HEK293 (cell line): ENCODE measurements around the gene DNASE1L3.

Experiments used
- CTCF ChIA-PET: fragments of 350-600 bp; formaldehyde crosslinking; extraction: SDS; loops from one replicate; lab custom pipeline; 2021; ENCODE audit warnings: antibody characterized with exemption; lab: Yijun Ruan, JAX
- POLR2A ChIA-PET: fragments of 300-600 bp; formaldehyde crosslinking; extraction: SDS; loops from one replicate; lab custom pipeline; 2020; ENCODE audit warnings: antibody characterized with exemption, inconsistent platforms; lab: Yijun Ruan, JAX
- H3K27ac ChIP-seq: fragments of 200-500 bp; sonication (Bioruptor generic); 2 replicates; pipeline ENCODE4 v1.5.1; 2014; ENCODE audit warnings: low read depth, low read length, control low read depth, inconsistent platforms; ENCODE audit errors: extremely low read depth
- H3K36me3 ChIP-seq, 2 experiments: fragments of 200-500 bp in 1 of 2; sonication (Bioruptor generic) in 1 of 2; 1 replicate in 1 of 2; 2 replicates in 1 of 2; pipeline ENCODE4 v1.5.1; 2014 to 2017; ENCODE audit warnings: inconsistent platforms in 2 of 2, low read length in 2 of 2; ENCODE audit not compliant: control insufficient read depth in 2 of 2, insufficient read depth in 1 of 2
- H3K4me1 ChIP-seq: fragments of 200-500 bp; sonication (Bioruptor generic); 2 replicates; pipeline ENCODE4 v1.5.1; 2014; ENCODE audit warnings: mild to moderate bottlenecking, low read length, inconsistent platforms; ENCODE audit not compliant: control insufficient read depth, insufficient read depth
- H3K4me3 ChIP-seq: 2 replicates; pipeline ENCODE4 v1.5.1; 2011; ENCODE audit warnings: low read depth, mild to moderate bottlenecking, control low read depth, low read length, moderate library complexity
- H3K9me3 ChIP-seq: fragments of 200-500 bp; sonication (Bioruptor generic); 2 replicates; pipeline ENCODE4 v1.5.1; 2014; ENCODE audit warnings: low read depth, low read length, inconsistent platforms; ENCODE audit not compliant: control insufficient read depth, insufficient read depth
- GLIS2 ChIP-seq: fragments of 450-650 bp; formaldehyde crosslinking; IDR thresholded peaks from 2 replicates; pipeline ENCODE4 v1.5.1; 2016; ENCODE audit warnings: missing biosample characterization, missing genetic modification characterization
- HOXC10 ChIP-seq: sonication (generic); formaldehyde crosslinking; IDR thresholded peaks from 2 replicates; pipeline ENCODE4 v1.8.1; 2023; ENCODE audit warnings: mild to moderate bottlenecking, missing genetic modification reagents
- HOXD13 ChIP-seq: sonication (generic); formaldehyde crosslinking; IDR thresholded peaks from 2 replicates; pipeline ENCODE4 v1.8.0; 2022; ENCODE audit warnings: missing genetic modification reagents, borderline replicate concordance
- PBX3 ChIP-seq: sonication (generic); formaldehyde crosslinking; IDR thresholded peaks from 2 replicates; pipeline ENCODE4 v1.8.1; 2022; ENCODE audit warnings: mild to moderate bottlenecking, moderate library complexity, missing genetic modification reagents
- REST ChIP-seq: fragments of 450-650 bp; formaldehyde crosslinking; IDR thresholded peaks from 2 replicates; pipeline ENCODE4 v1.5.1; 2016; ENCODE audit warnings: missing biosample characterization, missing genetic modification characterization
- ZBTB17 ChIP-seq: fragments of 450-650 bp; formaldehyde crosslinking; IDR thresholded peaks from 2 replicates; pipeline ENCODE4 v1.5.1; 2016; ENCODE audit warnings: missing biosample characterization, missing genetic modification characterization
- ZBTB26 ChIP-seq: fragments of 450-650 bp; formaldehyde crosslinking; optimal IDR thresholded peaks from 2 replicates; pipeline ENCODE3; 2016; ENCODE audit warnings: missing biosample characterization, mild to moderate bottlenecking, missing genetic modification characterization
- ZBTB8A ChIP-seq: fragments of 450-650 bp; formaldehyde crosslinking; IDR thresholded peaks from 2 replicates; pipeline ENCODE4 v1.5.1; 2016; ENCODE audit warnings: missing biosample characterization, missing genetic modification characterization
- ZFP3 ChIP-seq: fragments of 450-650 bp; formaldehyde crosslinking; IDR thresholded peaks from 2 replicates; pipeline ENCODE4 v1.5.1; 2016; ENCODE audit warnings: low read depth, missing biosample characterization, missing genetic modification characterization
- ZNF132 ChIP-seq: fragments of 450-650 bp; formaldehyde crosslinking; IDR thresholded peaks from 2 replicates; pipeline ENCODE4 v1.5.1; 2017; ENCODE audit warnings: missing biosample characterization, missing genetic modification characterization, borderline replicate concordance
- ZNF274 ChIP-seq, 2 experiments: fragments of 200-500 bp in 1 of 2; fragments of 450-650 bp in 1 of 2; sonication (Bioruptor generic) in 1 of 2; formaldehyde crosslinking in 1 of 2; IDR thresholded peaks; 2 replicates each; pipeline versions ENCODE4 v1.5.1 to v1.6.1; 2014 to 2016; ENCODE audit warnings: borderline replicate concordance in 1 of 2, inconsistent platforms in 1 of 2, low read length in 1 of 2, missing biosample characterization in 1 of 2, missing genetic modification characterization in 1 of 2
- ZNF366 ChIP-seq: fragments of 450-650 bp; formaldehyde crosslinking; conservative IDR thresholded peaks from 2 replicates; pipeline ENCODE4 v1.5.1; 2016; ENCODE audit warnings: missing biosample characterization, missing genetic modification characterization
- ZNF394 ChIP-seq: fragments of 450-650 bp; formaldehyde crosslinking; IDR thresholded peaks from 2 replicates; pipeline ENCODE4 v1.5.1; 2016; ENCODE audit warnings: missing biosample characterization, missing genetic modification characterization, mild to moderate bottlenecking, moderate library complexity, borderline replicate concordance
- ZNF423 ChIP-seq: fragments of 450-650 bp; formaldehyde crosslinking; IDR thresholded peaks from 2 replicates; pipeline ENCODE4 v1.5.1; 2016; ENCODE audit warnings: missing biosample characterization, missing genetic modification characterization
- TF ChIP-seq, protein P1 (sequence below): fragments of 450-650 bp; formaldehyde crosslinking; IDR thresholded peaks from 2 replicates; pipeline ENCODE4 v1.5.1; 2016; ENCODE audit warnings: missing biosample characterization, missing genetic modification characterization
- TF ChIP-seq, protein P2 (sequence below): fragments of 450-650 bp; formaldehyde crosslinking; IDR thresholded peaks from 2 replicates; pipeline ENCODE4 v1.5.1; 2016; ENCODE audit warnings: missing biosample characterization, missing genetic modification characterization

The DNASE1L3 gene

DNA sequence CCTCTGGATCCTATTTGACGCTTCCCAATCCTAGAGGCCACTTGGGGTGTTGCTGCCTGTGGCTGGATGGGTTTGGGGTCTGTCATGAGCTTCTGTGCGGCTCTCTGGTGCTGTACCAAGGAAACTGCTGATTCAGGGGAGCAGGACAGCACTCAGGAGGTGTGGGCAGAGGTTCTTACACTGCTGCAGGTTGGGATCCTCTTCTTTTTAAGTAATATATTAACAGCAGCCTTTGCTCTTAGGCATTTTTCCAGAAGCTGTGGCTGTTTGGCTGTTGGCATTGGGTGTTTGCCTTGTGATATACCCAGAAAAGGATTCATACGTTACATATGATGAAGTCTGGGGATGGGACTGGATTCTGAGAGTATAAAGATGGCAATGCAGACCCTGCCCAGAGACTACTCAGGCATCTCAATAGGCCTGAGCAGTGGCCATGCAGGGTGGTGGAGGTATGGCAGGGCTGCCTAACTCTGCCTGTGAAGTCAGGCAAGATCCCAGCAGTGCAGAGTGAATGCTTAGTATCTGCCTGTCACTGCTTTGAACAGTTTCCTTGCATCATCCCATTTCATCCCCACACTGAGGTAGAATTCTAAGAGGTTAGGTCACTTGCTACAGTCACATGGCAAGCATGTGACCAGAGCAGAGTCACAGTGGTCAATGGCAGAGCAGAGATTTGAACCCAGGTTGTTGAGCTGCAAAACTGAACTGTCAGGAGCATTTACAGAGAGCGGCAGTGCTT is 30.7 kb upstream of the DNASE1L3 start:
- no peaks in the 10 kb centered on the region for H3K36me3 ChIP-seq
- no peak for TF ChIP-seq ZFP3 (tag by site-specific recombination)
- TF ChIP-seq ZBTB17, result peak; percentile 61; the same call in 1 of the 2 replicates
- TF ChIP-seq PBX3 (CRISPR knock-in tag), result no peak
- TF ChIP-seq, all 188 proteins: peak for 1
- ChIA-PET POLR2A (no interaction called here), CTCF (interaction anchor here (0.6 kb wide), 1 partner anchor 57 kb away, joined by 3 read pairs; no protein-coding TSS in a partner anchor)
- no peak overlapping the region for H3K4me3 ChIP-seq
- peaks cover 2% of the 10 kb centered on the region; the same call in 1 of the 2 replicates for H3K4me1 ChIP-seq
- no peak overlapping the region for H3K27ac ChIP-seq
- no peaks in the 10 kb centered on the region for H3K9me3 ChIP-seq

GRCh38 chr3:58238830-58239229 is 28.1 kb upstream of the DNASE1L3 start:
- Histone ChIP-seq H3K9me3 (no peaks in the 10 kb centered on the region), H3K27ac (no peak overlapping the region), H3K4me1 (peaks cover 2% of the 10 kb centered on the region; the same call in 1 of the 2 replicates), H3K36me3 (no peaks in the 10 kb centered on the region), H3K4me3 (no peak overlapping the region)
- ChIA-PET CTCF (interaction anchor here (0.8 to 1.5 kb wide), 3 partner anchors 21 to 61 kb away, joined by 3 to 5 read pairs (median 4); no protein-coding TSS in a partner anchor), POLR2A (interaction anchor here (1.1 kb wide), 1 partner anchor 67 kb away, joined by 3 read pairs; the partner anchor contains the start of genes HTD2 and RPP14)
- TF ChIP-seq ZNF132 (tag by site-specific recombination), result no peak
- no peak for TF ChIP-seq ZNF366 (tag by site-specific recombination)
- no peak for TF ChIP-seq ZNF274 (IDR thresholded peaks at IDR 0.05; ENCODE audit: low read length)
- TF ChIP-seq ZNF274 (tag by site-specific recombination; IDR thresholded peaks at IDR 0.05; ENCODE audit: borderline replicate concordance), result no peak
- TF ChIP-seq HOXC10 (CRISPR knock-in tag), result no peak

DNA sequence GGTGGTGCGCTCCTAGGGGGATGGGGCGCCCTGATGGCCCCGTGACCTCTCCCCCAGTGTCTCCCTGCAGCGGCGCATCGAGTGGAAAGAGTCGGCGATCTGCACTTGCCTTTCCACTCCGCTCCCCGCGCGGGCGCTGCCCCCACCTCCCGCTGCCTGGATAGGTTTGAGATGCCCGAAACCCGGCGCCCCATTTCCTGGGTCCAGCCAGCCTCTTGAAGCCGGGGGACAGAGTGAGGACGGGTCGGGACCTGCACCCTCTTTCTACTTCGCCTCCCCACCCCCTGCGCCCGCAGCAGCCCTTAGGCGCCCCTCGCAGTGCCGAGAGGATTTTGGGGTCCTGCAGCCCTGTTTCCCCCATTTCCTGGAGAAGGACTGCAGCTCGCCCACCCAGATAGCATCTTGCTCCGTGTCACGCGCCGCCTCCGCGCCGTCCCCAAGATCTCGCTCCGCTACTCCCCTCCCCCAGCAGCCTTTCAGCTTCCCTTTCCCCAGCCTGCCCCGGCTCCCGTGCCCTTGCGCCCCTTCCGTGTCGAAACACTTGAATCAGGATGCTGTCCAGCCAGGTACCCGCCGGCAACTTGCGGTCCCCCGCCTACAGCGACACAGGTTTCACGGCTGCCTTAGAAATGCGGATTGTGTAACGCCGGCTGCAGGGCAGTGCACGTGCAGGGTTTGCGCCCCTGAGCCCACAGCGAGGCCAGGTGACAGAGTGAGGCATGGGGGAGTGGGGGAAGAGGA is 27.3 kb upstream of the DNASE1L3 start:
- POLR2A ChIA-PET, result interaction anchor here (1.1 kb wide), 1 partner anchor 68 kb away, joined by 3 read pairs; the partner anchor contains the start of genes HTD2 and RPP14
- no peaks in the 10 kb centered on the region for H3K36me3 ChIP-seq
- CTCF ChIA-PET, result interaction anchor here (0.7 to 1.5 kb wide), 3 partner anchors 20 to 101 kb away, joined by 3 to 5 read pairs (median 4); no protein-coding TSS in a partner anchor
- H3K4me3 ChIP-seq, result peak overlapping the region; percentile 70
- no peaks in the 10 kb centered on the region for H3K9me3 ChIP-seq
- H3K27ac ChIP-seq, result peak overlapping the region; percentile 44; the same call in 1 of the 2 replicates
- peaks cover 2% of the 10 kb centered on the region; the same call in 1 of the 2 replicates for H3K4me1 ChIP-seq
- TF ChIP-seq ZBTB26 (tag by site-specific recombination), result peak; percentile 78
- TF ChIP-seq REST, result peak; percentile 87
- peak; percentile 53 for TF ChIP-seq GLIS2
- TF ChIP-seq HOXD13 (CRISPR knock-in tag), result no peak
- TF ChIP-seq ZBTB8A (tag by site-specific recombination), result peak; percentile 82
- TF ChIP-seq ZNF394 (tag by site-specific recombination), result peak; percentile 79; the same call in 1 of the 2 replicates
- TF ChIP-seq, protein P1, sequence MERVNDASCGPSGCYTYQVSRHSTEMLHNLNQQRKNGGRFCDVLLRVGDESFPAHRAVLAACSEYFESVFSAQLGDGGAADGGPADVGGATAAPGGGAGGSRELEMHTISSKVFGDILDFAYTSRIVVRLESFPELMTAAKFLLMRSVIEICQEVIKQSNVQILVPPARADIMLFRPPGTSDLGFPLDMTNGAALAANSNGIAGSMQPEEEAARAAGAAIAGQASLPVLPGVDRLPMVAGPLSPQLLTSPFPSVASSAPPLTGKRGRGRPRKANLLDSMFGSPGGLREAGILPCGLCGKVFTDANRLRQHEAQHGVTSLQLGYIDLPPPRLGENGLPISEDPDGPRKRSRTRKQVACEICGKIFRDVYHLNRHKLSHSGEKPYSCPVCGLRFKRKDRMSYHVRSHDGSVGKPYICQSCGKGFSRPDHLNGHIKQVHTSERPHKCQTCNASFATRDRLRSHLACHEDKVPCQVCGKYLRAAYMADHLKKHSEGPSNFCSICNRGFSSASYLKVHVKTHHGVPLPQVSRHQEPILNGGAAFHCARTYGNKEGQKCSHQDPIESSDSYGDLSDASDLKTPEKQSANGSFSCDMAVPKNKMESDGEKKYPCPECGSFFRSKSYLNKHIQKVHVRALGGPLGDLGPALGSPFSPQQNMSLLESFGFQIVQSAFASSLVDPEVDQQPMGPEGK, result peak; percentile 55
- TF ChIP-seq, protein P2, sequence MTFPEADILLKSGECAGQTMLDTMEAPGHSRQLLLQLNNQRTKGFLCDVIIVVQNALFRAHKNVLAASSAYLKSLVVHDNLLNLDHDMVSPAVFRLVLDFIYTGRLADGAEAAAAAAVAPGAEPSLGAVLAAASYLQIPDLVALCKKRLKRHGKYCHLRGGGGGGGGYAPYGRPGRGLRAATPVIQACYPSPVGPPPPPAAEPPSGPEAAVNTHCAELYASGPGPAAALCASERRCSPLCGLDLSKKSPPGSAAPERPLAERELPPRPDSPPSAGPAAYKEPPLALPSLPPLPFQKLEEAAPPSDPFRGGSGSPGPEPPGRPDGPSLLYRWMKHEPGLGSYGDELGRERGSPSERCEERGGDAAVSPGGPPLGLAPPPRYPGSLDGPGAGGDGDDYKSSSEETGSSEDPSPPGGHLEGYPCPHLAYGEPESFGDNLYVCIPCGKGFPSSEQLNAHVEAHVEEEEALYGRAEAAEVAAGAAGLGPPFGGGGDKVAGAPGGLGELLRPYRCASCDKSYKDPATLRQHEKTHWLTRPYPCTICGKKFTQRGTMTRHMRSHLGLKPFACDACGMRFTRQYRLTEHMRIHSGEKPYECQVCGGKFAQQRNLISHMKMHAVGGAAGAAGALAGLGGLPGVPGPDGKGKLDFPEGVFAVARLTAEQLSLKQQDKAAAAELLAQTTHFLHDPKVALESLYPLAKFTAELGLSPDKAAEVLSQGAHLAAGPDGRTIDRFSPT (tag by site-specific recombination), result 0 out of 2 replicates have a peak, but pooled peaks have one; percentile 43
- peak; percentile 8; the same call in 1 of the 2 replicates for TF ChIP-seq ZNF423 (tag by site-specific recombination)
